ENCODE data around the gene SLC7A1.

DNA sequence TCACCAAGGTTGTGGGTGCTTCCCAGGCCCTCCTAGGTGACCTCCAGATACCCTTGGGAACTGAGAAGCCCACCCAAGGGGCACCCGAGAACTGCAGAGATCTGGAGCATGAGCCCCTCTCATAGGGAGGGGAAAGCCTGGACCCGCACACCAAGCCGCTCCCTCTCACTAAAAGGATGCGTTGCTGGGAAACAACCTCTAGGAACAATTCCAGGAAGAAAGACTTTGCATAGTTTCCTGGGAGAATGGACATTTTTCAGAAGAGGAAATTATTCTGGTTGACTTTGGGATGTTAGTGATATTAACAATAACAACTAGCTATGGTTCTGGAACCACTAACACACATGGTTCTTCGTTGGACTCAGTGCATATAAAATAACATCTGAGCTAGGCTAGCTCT is 64.6 kb downstream of the SLC7A1 start:
- TF ChIP-seq, protein P1, sequence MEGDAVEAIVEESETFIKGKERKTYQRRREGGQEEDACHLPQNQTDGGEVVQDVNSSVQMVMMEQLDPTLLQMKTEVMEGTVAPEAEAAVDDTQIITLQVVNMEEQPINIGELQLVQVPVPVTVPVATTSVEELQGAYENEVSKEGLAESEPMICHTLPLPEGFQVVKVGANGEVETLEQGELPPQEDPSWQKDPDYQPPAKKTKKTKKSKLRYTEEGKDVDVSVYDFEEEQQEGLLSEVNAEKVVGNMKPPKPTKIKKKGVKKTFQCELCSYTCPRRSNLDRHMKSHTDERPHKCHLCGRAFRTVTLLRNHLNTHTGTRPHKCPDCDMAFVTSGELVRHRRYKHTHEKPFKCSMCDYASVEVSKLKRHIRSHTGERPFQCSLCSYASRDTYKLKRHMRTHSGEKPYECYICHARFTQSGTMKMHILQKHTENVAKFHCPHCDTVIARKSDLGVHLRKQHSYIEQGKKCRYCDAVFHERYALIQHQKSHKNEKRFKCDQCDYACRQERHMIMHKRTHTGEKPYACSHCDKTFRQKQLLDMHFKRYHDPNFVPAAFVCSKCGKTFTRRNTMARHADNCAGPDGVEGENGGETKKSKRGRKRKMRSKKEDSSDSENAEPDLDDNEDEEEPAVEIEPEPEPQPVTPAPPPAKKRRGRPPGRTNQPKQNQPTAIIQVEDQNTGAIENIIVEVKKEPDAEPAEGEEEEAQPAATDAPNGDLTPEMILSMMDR (IDR thresholded peaks at IDR 0.05; ENCODE audit: insufficient read depth, low read depth, low read length), result no peak
- TF ChIP-seq EZH2 (IDR thresholded peaks at IDR 0.05; ENCODE audit: insufficient read depth, low read length), result no peak
